GM23338 (cell line): ENCODE data around the gene MRPS18C. TPM values are rescaled to one million over a fixed set of nuclear protein-coding genes. Genes with fewer than 3 reads are reported as not detected.

Experiments
- ATAC-seq: fragments of 200-7000 bp; cut with Tn5 transposase; 3 replicates; pipeline ENCODE4 v1.9.1; 2020
- DNase-seq: peaks from one replicate; pipeline ENCODE4 v3.0.0-alpha.2; 2015; ENCODE audit warnings: low spot score
- H2AFZ ChIP-seq: fragments of 200-600 bp; sonication (generic); 2 replicates; pipeline ENCODE4 v1.8.0; 2016; ENCODE audit warnings: antibody characterized with exemption, mild to moderate bottlenecking, moderate library complexity
- H3F3A ChIP-seq: fragments of 200-600 bp; sonication (generic); replicated peaks from 2 replicates; pipeline ENCODE4 v1.8.0; 2017; ENCODE audit warnings: antibody characterized with exemption, mixed run types, low read depth
- H3K27ac ChIP-seq: fragments of 200-600 bp; sonication (generic); 2 replicates; pipeline ENCODE4 v1.6.1; 2016; ENCODE audit warnings: low read depth
- H3K27me3 ChIP-seq: fragments of 200-600 bp; sonication (generic); 2 replicates; pipeline ENCODE4 v1.8.0; 2016; ENCODE audit warnings: mild to moderate bottlenecking, mixed run types, moderate library complexity; ENCODE audit not compliant: insufficient read depth
- H3K36me3 ChIP-seq: fragments of 200-600 bp; sonication (generic); 2 replicates; pipeline ENCODE4 v1.8.0; 2016; ENCODE audit warnings: mild to moderate bottlenecking; ENCODE audit not compliant: insufficient read depth
- H3K4me1 ChIP-seq: fragments of 200-600 bp; sonication (generic); 2 replicates; pipeline ENCODE4 v1.8.0; 2016; ENCODE audit warnings: mild to moderate bottlenecking, moderate library complexity; ENCODE audit not compliant: insufficient read depth
- H3K4me2 ChIP-seq: fragments of 200-600 bp; sonication (generic); 2 replicates; pipeline ENCODE4 v1.7.1; 2017; ENCODE audit warnings: mixed run types
- H3K4me3 ChIP-seq: fragments of 200-600 bp; sonication (generic); 2 replicates; pipeline ENCODE4 v1.6.1; 2016; ENCODE audit warnings: mixed run types
- H3K79me2 ChIP-seq: fragments of 200-600 bp; sonication (generic); replicated peaks from 2 replicates; pipeline ENCODE4 v1.8.0; 2017; ENCODE audit warnings: mild to moderate bottlenecking; ENCODE audit not compliant: insufficient read depth
- H3K9me2 ChIP-seq: fragments of 200-600 bp; sonication (generic); 2 replicates; pipeline ENCODE4 v1.8.0; 2017; ENCODE audit not compliant: insufficient read depth
- H4K20me1 ChIP-seq: fragments of 200-600 bp; sonication (generic); replicated peaks from 2 replicates; pipeline ENCODE4 v1.8.0; 2017; ENCODE audit warnings: mild to moderate bottlenecking; ENCODE audit not compliant: insufficient read depth
- H3K27ac Mint-ChIP-seq: 2 replicates; pipeline ENCODE4 v1.8.0; 2020; ENCODE audit warnings: inconsistent platforms, mild to moderate bottlenecking, moderate library complexity, mixed read lengths
- H3K27me3 Mint-ChIP-seq: 3 replicates; pipeline ENCODE4 v1.8.0; 2022; ENCODE audit warnings: low read depth, mild to moderate bottlenecking, moderate library complexity, mixed read lengths, inconsistent platforms; ENCODE audit not compliant: insufficient read depth, poor library complexity
- H3K36me3 Mint-ChIP-seq: 3 replicates; pipeline ENCODE4 v1.8.0; 2021; ENCODE audit warnings: low read depth, mild to moderate bottlenecking, inconsistent platforms, moderate library complexity, mixed read lengths
- H3K4me1 Mint-ChIP-seq: 3 replicates; pipeline ENCODE4 v1.8.0; 2020; ENCODE audit warnings: mild to moderate bottlenecking, inconsistent platforms, mixed read lengths
- H3K4me3 Mint-ChIP-seq: 3 replicates; pipeline ENCODE4 v1.8.0; 2021; ENCODE audit warnings: moderate library complexity, mild to moderate bottlenecking, inconsistent platforms, mixed read lengths
- H3K9me3 Mint-ChIP-seq: 3 replicates; pipeline ENCODE4 v1.8.0; 2020; ENCODE audit warnings: moderate library complexity, mild to moderate bottlenecking, inconsistent platforms, mixed read lengths
- CREB1 ChIP-seq: fragments of 250-450 bp; sonication (Bioruptor Pico); IDR thresholded peaks from 2 replicates; pipeline ENCODE4 v1.5.0; 2020; ENCODE audit warnings: low read depth, mild to moderate bottlenecking, moderate library complexity
- CTCF ChIP-seq, 2 experiments: fragments of 200-600 bp in 1 of 2; sonication (generic) in 1 of 2; conservative IDR thresholded peaks; 2 replicates each; pipeline versions ENCODE4 v1.5.1 to v1.6.1; 2016 to 2017; ENCODE audit warnings: antibody characterized with exemption in 2 of 2, low read depth in 2 of 2, mild to moderate bottlenecking in 2 of 2, moderate library complexity in 1 of 2
- ETS1 ChIP-seq: IDR thresholded peaks from 2 replicates; pipeline ENCODE4 v1.6.1; 2016; ENCODE audit warnings: antibody characterized with exemption
- EZH2 ChIP-seq: fragments of 200-600 bp; sonication (generic); IDR thresholded peaks from one replicate; pipeline ENCODE4 v1.8.0; 2017; ENCODE audit warnings: antibody characterized with exemption, mild to moderate bottlenecking, low read depth; ENCODE audit not compliant: unreplicated experiment
- EZH2phosphoT487 ChIP-seq: fragments of 200-600 bp; sonication (generic); IDR thresholded peaks from one replicate; pipeline ENCODE4 v1.8.1; 2018; ENCODE audit warnings: antibody characterized with exemption; ENCODE audit not compliant: unreplicated experiment
- JUNB ChIP-seq: IDR thresholded peaks from one replicate; pipeline ENCODE4 v1.6.1; 2016; ENCODE audit warnings: antibody characterized with exemption; ENCODE audit not compliant: unreplicated experiment
- NANOG ChIP-seq: IDR thresholded peaks from 2 replicates; pipeline ENCODE4 v1.6.1; 2016; ENCODE audit warnings: antibody characterized with exemption, borderline replicate concordance
- POLR2AphosphoS5 ChIP-seq: IDR thresholded peaks from 2 replicates; pipeline ENCODE4 v1.6.1; 2016; ENCODE audit warnings: antibody characterized with exemption, low read depth
- REST ChIP-seq: IDR thresholded peaks from one replicate; pipeline ENCODE4 v1.6.1; 2018; ENCODE audit warnings: antibody characterized with exemption; ENCODE audit not compliant: unreplicated experiment
- STAT1 ChIP-seq: IDR thresholded peaks from one replicate; pipeline ENCODE4 v1.6.1; 2016; ENCODE audit warnings: antibody characterized with exemption; ENCODE audit not compliant: unreplicated experiment
- ZNF114 ChIP-seq: fragments of 250-450 bp; sonication (Bioruptor Pico); IDR thresholded peaks from 2 replicates; pipeline ENCODE4 v1.5.0; 2020; ENCODE audit warnings: mild to moderate bottlenecking, moderate library complexity
- ZNF331 ChIP-seq: fragments of 250-450 bp; sonication (Bioruptor Pico); IDR thresholded peaks from 2 replicates; pipeline ENCODE4 v1.5.0; 2020; ENCODE audit warnings: low read depth, mild to moderate bottlenecking, moderate library complexity
- ZNF462 ChIP-seq: fragments of 250-450 bp; sonication (Bioruptor Pico); IDR thresholded peaks from 2 replicates; pipeline ENCODE4 v1.5.0; 2020; ENCODE audit warnings: mild to moderate bottlenecking, moderate library complexity
- polyA plus RNA-seq: library from polyadenylated mRNA; unstranded; fragments of >200 nt; fragmentation: Nextera tagmentation; extraction: Ambion mirVana; gene quantifications from 2 replicates; pipeline ENCODE4 v1.2.1, GENCODE V29; 2016
- total RNA-seq: library from RNA; depleted of rRNA; stranded (reverse); fragments of >200 nt; shearing (Covaris generic); gene quantifications from 2 replicates; pipeline ENCODE4 v1.2.3, GENCODE V29; 2014

Gene MRPS18C
- total and polyA plus RNA-seq, 2 experiments from 2014 or later: 26.8 to 197 TPM

GRCh38 chr4:83431200-83431599 is 24.7 kb upstream of the MRPS18C start:
- H3K36me3 Mint-ChIP-seq: peaks cover 5% of the 10 kb centered on the region; the same call in 2 of the 3 replicates
- Histone ChIP-seq H3K4me3 (no peak overlapping the region), H4K20me1 (no peaks in the 10 kb centered on the region), H3K27ac (no peak overlapping the region), H3K4me1 (no peaks in the 10 kb centered on the region), H3K27me3 (no peaks in the 10 kb centered on the region), H3K36me3 (no peaks in the 10 kb centered on the region), H3K4me2 (no peak overlapping the region), H3F3A (no peaks in the 10 kb centered on the region), H3K9me2 (no peaks in the 10 kb centered on the region), H3K79me2 (no peaks in the 10 kb centered on the region), H2AFZ (no peak overlapping the region)
- no peak overlapping the region for H3K4me3 Mint-ChIP-seq
- no peak for ATAC-seq
- H3K4me1 Mint-ChIP-seq: no peaks in the 10 kb centered on the region
- H3K27me3 Mint-ChIP-seq: peaks cover 2% of the 10 kb centered on the region
- no peak for DNase-seq
- TF ChIP-seq ZNF331: no peak
- no peak for TF ChIP-seq NANOG
- no peak for TF ChIP-seq CTCF (conservative IDR thresholded peaks at IDR 0.05; ENCODE audit: low read depth in 2 of 2)
- TF ChIP-seq POLR2AphosphoS5: no peak
- TF ChIP-seq STAT1: no peak
- no peak for TF ChIP-seq EZH2
- TF ChIP-seq ZNF114 (CRISPR knock-in tag): no peak
- TF ChIP-seq JUNB: no peak
- TF ChIP-seq ETS1: no peak
- no peak for TF ChIP-seq REST
- TF ChIP-seq ZNF462 (CRISPR knock-in tag): no peak
- TF ChIP-seq EZH2phosphoT487: no peak
- no peak for TF ChIP-seq CREB1 (CRISPR knock-in tag)
- no peak overlapping the region for H3K27ac Mint-ChIP-seq
- H3K9me3 Mint-ChIP-seq: no peaks in the 10 kb centered on the region
